Fibroblast of peridontal ligament (primary cell): Measurements from ENCODE around the gene CD101.
"Not testable (repeated sequence)": the region's sequence is repeated elsewhere in the genome, so short reads cannot be mapped to it uniquely, and the experiment has no call there.

Experiments used
- DNase-seq: peaks from one replicate; pipeline ENCODE4 v3.0.0-alpha.2; 2010; ENCODE audit errors: extremely low read depth

CD101 gene, protein sequence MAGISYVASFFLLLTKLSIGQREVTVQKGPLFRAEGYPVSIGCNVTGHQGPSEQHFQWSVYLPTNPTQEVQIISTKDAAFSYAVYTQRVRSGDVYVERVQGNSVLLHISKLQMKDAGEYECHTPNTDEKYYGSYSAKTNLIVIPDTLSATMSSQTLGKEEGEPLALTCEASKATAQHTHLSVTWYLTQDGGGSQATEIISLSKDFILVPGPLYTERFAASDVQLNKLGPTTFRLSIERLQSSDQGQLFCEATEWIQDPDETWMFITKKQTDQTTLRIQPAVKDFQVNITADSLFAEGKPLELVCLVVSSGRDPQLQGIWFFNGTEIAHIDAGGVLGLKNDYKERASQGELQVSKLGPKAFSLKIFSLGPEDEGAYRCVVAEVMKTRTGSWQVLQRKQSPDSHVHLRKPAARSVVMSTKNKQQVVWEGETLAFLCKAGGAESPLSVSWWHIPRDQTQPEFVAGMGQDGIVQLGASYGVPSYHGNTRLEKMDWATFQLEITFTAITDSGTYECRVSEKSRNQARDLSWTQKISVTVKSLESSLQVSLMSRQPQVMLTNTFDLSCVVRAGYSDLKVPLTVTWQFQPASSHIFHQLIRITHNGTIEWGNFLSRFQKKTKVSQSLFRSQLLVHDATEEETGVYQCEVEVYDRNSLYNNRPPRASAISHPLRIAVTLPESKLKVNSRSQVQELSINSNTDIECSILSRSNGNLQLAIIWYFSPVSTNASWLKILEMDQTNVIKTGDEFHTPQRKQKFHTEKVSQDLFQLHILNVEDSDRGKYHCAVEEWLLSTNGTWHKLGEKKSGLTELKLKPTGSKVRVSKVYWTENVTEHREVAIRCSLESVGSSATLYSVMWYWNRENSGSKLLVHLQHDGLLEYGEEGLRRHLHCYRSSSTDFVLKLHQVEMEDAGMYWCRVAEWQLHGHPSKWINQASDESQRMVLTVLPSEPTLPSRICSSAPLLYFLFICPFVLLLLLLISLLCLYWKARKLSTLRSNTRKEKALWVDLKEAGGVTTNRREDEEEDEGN

DNA sequence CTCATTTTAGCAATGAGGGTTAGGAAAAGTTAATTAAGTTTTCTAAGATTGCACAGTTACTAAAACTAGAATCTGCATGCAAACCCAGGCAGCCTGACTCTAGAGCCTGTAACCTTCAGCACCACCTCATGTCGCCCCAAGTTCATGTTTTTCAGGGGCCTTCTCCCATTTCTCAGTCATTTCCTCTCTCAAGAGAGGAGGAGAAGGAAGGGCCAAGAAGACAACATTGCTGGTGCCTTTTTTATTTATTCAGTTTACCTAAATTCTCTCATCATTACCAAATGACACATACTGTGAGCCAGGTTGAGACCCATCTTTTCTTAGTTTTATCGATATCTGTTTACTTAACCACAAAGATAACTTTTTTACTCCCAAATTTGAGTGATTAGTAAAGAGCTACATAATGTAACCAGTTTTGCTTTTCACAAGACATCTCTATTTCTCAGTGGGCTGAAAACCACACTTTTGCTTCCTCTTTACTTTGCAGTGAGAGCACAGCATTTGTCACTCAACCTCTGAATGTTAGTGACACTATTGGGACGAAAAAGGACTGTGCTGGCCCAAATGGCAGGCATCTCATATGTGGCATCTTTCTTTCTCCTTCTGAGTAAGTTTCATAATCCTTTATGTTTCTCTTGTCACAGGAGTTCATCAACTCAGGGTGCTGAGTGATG, at the start of gene CD101:
Gene CD101, plus strand, starts transcription at position 507 of the 674 bp plus-strand sequence. Its CDS starts 58 bp downstream, at position 565.
- no peak for DNase-seq

DNA sequence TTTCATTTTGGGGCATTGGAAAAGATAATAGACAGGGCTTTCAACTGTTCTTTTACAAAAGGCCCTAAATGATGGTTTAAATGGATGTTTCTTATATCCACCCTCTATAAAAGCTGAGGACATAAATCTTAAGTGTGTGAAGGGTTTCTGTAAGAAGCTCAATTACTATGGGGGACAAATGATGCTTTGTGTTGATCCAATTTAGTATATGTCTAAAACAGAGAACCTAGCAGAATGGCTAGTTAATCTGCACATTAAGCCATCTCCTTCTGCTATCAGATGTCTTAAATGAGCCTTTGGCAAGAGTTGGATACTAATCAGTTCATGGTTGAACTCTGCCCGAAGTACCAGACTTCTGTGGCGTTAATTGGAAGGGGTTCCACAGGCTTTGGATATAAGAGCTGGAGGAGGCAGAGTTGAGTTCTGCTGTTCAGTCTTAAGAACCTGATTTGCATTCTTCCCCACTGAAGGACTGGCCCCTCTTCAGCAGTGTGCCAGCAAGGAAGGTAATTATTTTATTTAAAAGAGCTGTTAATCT, 48.8 kb upstream of the CD101 start:
- no peak for DNase-seq

DNA sequence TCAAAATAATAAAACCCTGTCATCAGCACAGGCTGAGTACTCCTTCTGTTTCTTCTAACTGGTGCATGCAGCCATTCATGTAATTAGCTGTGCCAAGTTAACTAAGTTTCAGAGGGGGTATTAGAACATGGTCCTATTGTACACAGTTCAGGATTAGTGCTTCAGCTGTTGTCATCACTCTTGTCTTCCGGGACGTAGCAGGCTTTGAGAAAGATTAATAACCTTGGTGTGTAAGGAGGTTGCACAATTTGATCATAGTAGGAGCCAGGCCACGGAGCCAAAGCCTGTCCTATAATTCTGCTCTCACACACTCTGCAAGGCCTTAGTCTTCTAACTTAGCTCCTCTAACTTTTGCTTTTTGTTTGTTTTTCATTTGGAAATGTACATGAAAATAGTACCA, 47.1 kb upstream of the CD101 start:
- no peak for DNase-seq

DNA sequence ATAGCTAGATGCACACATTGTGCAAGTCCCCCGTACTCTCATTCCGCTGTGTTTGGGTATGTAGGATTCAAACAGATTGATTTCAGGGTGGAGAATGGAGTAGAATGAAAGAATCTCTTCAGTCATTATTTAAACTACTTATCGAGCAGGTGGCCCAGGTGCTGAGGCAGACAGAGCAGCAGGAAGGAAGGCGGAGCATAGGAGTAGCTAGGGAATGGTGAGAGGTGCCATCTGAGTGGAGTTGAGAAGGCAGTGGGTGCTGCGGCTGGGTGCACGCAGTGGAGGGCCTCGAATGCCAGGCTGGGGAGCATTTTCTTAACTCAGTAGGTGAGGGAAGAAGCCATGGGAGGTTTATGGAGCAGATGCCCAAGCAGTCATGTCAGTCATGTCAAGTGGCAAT, 45.2 kb upstream of the CD101 start:
- DNase-seq, result no peak

DNA sequence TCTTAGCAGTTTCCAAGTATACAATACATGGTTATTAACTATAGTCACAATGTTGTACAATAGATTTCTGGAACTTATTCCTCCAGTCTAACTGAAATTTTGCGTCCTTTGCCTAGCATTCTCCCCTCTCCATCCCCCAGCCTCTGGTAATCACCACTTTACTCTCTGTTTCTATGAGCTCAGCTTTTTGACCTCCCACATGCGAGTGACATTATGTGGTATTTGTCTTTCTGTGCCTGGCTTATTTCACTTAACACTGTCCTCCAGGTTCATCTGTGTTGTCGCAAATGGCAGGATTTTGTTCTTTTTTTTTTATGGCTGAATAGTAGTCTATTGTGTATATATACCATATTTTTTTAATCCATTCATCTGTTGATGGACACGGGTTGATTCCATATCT, 43.9 kb upstream of the CD101 start:
- no peak for DNase-seq

DNA sequence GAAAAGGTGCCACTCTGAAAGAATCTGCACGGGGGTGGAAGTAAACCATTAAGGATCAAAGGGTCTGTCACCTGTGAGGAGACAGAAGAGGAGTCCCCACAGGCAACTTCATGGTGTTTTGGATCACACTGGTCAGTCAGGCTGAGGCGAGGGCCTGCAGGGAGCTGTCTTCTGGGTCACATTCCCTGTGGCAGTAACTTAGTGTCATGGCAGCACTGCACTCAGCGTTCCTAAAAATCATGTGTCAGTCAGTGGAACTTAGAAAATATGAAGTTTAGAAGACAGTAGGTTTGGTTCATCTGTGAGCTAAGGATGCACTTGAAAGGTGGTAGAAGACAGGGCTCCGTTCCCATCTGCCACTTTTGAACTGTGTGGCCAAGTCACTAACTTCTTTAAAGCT, 43.5 kb upstream of the CD101 start:
- no peak for DNase-seq

DNA sequence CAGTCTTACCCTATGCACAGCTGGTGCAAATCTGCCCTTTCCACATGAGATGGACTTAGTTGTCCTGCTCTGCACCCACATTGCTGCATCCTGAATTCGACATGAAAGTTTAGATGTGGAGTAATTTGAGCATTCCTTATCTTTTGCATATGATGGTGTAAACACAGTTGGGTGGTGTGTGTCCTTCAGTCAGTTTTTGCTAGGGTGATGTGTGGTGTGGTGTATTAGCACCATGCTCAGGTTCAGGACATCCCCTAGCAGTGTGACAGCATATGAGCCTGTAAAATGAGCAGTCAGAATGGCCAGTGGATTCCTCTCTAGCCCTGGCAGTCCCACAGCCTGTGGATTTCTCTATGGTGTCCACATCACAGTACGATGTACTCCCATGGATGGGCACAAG, 42.6 kb upstream of the CD101 start:
- DNase-seq, result no peak

DNA sequence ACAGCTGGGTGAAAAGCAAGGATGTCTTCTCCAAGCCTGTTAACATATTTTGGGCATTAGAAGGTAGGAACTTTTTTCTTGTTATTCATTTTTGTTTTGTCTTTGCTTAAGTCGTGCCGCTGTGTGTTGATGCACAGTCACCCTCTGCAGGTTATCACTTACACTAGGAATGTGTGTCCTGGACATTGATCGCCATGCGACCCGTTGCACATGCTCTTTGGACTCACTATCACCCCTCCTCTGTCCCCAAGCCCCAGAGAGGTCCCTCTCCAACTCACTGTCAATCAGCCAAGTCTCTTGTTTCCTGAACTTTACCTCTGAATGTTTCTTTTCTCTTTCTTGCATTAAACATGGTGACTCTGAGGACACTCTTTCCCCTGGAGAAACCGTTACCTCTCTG, 40.0 kb upstream of the CD101 start:
- no peak for DNase-seq

DNA sequence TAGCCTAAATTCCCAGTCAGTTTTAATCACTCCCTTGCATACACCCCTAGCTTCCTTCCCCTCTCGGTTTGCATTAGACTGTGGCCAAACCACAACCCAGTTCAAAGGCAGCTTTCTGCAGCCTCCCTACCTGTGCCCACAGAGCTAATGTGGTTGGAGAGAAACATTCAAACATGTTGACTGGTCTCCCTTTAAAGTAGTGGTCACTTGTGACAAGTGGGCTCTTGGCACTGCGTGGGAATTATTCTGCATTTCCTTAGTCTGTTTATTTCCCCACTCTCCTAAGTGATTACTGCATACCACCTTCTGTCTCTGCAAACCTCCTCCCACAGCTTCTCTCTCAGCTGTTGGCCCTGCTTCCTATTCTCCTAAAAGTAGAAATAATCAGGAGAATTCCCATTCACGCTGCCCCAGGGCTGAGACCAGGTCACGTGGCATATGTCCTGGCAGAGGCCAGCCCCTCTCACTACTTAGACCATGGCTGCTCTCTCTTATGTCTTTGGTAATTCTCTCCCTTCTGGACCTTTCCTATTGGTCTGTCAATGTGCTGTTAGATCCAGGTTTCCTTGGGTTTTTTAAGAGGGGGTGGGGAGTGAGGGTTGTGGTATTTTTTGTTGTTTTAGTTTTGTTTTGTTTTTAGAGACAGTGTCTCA, 38.4 kb upstream of the CD101 start:
- no peak for DNase-seq

DNA sequence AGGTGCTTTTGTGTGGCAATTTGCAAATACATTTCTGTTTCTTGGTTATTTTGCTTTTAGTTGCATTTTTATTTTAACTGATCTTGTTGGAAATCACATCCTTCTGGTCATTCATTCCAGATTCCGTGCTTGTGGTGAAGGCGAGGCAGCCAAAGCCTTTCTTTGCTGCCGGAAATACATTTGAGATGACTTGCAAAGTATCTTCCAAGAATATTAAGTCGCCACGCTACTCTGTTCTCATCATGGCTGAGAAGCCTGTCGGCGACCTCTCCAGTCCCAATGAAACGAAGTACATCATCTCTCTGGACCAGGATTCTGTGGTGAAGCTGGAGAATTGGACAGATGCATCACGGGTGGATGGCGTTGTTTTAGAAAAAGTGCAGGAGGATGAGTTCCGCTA, 34.8 kb upstream of the CD101 start:
- DNase-seq, result peak; percentile 34

DNA sequence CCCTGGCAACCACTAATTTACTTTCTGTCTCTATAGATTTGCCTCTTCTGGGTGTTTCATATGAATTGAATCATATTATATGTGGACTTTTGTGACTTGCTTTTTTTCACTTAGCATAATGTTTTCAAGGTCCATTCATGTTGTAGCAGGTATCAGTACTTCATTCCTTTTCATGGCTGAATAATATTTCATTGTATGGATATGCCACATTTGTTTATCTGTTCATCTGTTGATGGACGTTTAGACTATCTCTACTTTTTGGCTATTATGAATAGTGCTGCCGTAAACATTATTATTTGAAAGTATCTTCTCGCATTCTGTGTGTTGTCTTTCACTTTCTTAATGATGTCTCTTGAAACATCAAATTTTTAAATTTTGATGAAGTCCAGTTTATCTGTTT, 32.8 kb upstream of the CD101 start:
- DNase-seq, result no peak

DNA sequence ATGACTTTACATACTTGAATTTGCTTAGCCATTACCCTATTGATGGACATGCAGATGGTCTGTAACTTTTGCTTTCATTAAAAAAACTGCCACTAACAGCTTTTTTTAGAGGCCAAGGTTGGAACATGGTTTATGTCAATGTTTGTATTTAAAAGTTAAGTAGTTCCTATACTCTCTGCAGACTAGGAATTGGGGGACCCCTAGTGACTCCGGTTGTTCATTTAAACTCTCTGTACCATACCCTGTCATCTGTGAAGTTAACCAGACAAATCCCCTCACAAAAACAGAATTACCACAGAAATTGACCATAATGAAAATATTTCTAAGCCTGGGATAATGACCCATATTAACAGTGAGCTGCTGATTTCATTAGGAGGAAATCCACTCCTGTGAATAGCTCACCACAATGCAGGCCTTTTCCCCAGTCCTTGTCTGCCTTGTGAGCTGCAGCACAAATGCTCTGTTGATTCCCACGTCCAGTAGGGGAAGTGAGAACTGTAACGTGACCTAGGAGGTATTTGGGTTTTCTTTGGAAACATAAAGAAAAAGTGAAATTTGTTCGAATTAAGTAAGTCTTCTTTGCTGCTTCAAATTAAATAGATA, 30.2 kb upstream of the CD101 start:
- no peak for DNase-seq

DNA sequence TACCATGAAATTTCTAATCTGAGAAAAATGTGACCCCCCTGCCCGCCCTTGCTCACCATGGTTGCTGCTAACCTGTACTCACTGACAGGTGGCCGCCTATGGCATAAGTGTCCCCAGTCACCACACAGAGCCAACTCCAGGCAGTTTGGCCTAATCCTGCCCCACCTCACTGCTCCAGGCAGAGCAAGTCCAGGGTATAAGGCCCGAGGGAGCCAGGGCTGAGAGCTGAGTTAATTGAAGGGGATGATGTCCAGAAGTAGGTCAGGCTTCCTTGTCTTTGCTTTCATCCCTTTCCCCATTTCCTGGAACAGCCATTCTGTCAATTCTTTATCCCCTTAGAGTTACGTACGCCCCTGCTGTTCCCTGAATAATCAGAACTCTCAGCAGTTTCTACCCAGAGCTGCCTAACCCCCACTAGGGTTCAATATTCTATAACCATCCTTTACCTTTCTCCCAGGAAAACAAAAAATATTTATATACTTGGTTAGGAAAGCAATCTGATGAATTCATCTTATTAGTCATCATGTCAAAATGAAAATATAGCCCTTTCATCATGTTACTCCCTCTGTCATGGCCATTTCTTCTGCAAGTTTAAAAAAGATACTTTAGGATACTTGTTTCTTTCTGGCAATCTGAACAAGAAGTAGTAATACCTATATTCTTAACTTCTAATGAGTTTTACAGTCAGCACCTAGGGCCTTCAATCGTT, 29.4 kb upstream of the CD101 start:
- no peak for DNase-seq

DNA sequence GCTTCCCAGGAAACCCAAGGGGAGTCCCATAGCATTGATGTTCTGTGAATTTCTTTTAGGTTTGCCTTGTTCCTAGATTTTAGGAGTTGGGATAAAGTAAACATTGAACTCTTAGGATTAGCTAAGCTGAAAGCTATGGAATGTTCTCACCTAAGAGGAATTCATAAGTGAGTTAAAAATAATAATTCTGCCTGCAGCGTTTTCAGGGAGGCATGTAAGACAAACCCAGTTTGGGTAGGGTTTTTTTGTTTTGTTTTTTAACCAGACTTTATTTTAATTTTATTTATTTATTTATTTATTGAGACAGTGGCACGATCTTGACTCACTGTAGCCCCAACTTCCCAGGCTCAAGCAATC, 28.9 kb upstream of the CD101 start:
- DNase-seq, result no peak

DNA sequence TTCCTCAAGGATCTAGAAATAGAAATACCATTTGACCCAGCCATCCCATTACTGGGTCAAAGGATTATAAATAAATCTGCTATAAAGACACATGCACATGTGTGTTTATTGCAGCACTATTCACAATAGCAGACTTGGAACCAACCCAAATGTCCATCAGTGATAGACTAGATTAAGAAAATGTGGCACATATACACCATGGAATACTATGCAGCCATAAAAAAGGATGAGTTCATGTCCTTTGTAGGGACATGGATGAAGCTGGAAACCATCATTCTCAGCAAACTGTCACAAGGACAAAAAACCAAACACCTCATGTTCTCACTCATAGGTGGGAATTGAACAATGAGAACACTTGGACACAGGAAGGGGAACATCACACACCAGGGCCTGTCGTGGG, 21.3 kb upstream of the CD101 start:
- not testable (repeated sequence) for DNase-seq

DNA sequence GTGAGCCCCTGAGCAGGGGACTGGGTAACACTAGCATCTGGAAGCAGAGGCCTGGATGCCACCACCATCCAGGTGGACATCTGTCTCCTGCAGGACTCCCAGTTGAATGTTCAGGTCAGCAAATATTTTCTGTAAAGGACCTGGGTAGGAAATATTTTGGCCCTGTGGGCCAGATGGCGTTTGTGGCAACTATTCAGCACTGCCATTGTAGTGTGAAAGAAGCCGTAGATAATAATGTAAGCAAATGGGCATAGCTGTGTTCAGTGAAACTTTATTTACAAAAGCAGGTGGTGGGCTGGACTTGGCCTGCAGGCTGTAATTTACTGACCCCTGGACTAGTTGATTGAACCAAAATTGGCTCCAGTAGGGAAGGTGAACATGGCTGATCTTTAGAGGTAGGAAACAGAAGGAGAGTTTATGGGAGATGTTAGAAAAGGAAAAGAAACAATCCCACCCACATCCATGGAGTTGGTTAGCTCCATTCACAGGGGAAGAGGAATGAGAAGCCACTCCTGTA, 20.0 kb upstream of the CD101 start:
- no peak for DNase-seq

DNA sequence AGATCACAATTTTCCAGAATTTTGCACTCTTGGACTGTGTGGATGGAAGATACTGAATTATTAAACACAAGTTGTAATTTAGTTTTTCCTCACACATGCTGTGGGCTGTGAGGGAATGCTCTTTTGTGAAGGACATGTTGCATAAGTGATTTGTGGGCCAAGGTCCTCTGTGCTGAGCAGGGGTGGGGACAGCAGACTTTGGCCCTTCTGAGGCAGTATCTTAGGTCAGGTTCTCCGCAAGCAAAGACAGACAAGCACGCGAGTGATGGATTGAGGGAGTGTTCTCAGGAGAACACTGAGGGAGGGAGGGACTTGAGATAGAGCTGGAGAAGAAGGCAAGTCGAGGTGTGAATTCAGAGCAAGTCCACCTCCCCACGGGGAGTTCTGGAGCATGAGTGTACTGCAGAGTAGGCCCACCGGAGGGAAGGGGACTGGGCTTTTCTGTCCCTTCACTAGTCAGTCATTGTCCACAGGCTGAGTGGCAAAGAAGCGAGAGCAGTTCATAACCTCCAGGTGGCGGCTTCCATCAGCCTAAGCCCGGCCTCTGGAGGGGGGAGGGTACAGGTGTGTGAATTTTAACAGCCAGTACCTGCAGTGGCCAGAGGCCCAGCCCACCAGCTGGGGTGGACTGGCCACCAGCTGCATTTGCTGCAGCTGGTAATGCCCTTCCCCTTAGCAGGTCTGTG, 19.1 kb upstream of the CD101 start:
- DNase-seq, result no peak

DNA sequence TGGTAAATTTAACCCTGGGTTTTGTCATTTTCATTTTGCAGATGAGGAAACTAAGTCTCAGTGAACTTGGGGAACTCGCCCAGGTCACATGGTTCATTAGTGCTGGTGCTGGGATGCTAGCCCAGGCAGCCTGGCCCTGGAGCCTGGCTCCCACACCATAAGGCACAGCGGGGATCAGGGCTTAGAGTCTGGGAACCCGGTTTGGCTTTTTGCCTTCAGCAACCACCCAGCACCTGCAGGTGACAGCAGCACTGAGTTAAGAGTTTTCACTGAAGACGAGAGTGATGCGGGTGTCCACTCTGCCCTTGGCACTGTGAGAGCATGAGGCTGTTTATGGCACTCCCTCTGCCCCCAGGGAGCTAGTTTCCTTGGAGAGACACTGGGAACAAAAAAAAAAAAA, 18.4 kb upstream of the CD101 start:
- no peak for DNase-seq

DNA sequence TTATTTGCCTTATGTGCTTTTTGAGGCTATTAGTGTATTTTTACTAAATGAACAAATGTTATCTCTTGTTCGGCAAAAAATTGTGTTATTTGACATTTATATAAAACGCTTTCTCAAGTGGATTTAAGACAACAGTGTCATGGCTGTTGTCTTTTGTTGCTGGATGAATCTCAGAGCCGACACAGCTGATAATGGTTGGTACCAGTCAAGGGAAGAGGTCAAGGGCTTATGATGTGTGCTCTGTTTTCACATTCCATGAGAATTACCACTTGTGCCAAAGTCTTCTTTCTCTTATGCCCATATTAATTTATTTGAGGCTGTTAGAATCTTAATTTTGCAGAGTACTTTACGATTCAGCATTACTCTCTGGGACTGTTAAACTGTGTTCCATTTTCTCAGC, 17.9 kb upstream of the CD101 start:
- DNase-seq, result no peak
